Colonic mucosa (tissue), 4 donors: ENCODE measurements around the gene EDA. TPM values are rescaled to one million over a fixed set of nuclear protein-coding genes. Genes with fewer than 3 reads are reported as not detected.

Experiments
- DNase-seq: peaks from one replicate; pipeline ENCODE4 v3.0.0-alpha.2; 2020
- H3K27ac ChIP-seq: fragments of 200-600 bp; one replicate; pipeline ENCODE4 v1.8.0; 2021
- H3K27me3 ChIP-seq: fragments of 200-600 bp; one replicate; pipeline ENCODE4 v1.8.0; 2021
- H3K36me3 ChIP-seq: fragments of 200-600 bp; one replicate; pipeline ENCODE4 v1.8.0; 2021
- H3K4me1 ChIP-seq: fragments of 200-600 bp; one replicate; pipeline ENCODE4 v1.8.0; 2021; ENCODE audit warnings: mild to moderate bottlenecking
- H3K4me3 ChIP-seq: fragments of 200-600 bp; one replicate; pipeline ENCODE4 v1.8.0; 2021
- H3K9ac ChIP-seq, 2 donors: one replicate each; pipeline ENCODE4 v1.7.0; 2013; ENCODE audit warnings: control low read depth in 2 of 2, low read depth in 2 of 2, low read length in 2 of 2
- H3K9me3 ChIP-seq: fragments of 200-600 bp; one replicate; pipeline ENCODE4 v1.8.0; 2021
- intact Hi-C: fragments of 100-400 bp; cut with DNase I; formaldehyde crosslinking; loops from one replicate; pipeline ENCODE4 v1.14.1; 2022
- total RNA-seq, 2 donors: library from RNA; stranded (reverse); fragmentation: NEBNext Ultra II Directional in 1 of 2; extraction: Animal tissue kit (Norgen Biotek cat#: 25700) in 1 of 2; gene quantifications; one replicate each; pipeline ENCODE4 v1.2.1, GENCODE V29; 2021
- TF ChIP-seq, protein P1 (sequence below): fragments of 200-600 bp; IDR thresholded peaks from one replicate; pipeline ENCODE4 v1.8.0; 2022; ENCODE audit warnings: antibody characterized with exemption, mild to moderate bottlenecking
- donor health status: healthy.
- donor health status: DM: no; HTN: no; CAD: no.
- donor health status: DM: no; HTN: no; CAD: no.

Gene EDA
- total RNA-seq, 2 donors from 2014 or later: 1.6 to 1.9 TPM

DNA sequence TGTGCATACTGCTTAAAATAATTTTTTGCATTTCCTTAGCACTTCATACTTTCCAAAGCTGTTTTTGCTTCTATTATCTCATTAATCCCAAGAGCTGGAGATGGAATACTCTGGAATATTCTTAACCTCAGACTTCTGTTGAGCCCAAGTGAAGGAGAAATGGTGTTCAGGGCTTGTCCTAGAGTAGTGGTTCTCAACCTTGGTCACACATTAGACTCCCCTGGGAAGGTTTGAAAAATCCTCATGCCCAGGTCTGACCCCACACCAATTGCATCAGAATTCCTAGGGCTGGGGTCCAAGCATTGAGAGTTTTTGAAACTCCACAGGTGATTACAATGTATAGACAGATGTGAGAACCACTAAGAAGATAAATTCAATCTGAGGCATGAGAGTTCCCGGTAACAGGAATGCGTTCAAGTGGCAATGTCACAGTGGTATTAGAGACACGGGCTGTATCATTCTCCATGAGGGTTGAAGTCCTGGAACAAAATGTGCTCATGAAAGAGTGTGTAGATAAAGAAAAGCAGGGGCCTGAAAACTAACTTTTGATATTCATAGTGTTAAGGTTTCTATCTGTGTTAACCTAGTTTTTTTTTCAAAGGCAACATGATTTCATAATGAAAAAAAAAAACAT, 385.9 kb downstream of the EDA start:
- intact Hi-C loops: no loop called here
- H3K4me3 ChIP-seq: no peak overlapping the region
- no peaks in the 10 kb centered on the region for H3K36me3 ChIP-seq
- no peak overlapping the region for H3K9ac ChIP-seq
- DNase-seq: no peak
- TF ChIP-seq, protein P1, sequence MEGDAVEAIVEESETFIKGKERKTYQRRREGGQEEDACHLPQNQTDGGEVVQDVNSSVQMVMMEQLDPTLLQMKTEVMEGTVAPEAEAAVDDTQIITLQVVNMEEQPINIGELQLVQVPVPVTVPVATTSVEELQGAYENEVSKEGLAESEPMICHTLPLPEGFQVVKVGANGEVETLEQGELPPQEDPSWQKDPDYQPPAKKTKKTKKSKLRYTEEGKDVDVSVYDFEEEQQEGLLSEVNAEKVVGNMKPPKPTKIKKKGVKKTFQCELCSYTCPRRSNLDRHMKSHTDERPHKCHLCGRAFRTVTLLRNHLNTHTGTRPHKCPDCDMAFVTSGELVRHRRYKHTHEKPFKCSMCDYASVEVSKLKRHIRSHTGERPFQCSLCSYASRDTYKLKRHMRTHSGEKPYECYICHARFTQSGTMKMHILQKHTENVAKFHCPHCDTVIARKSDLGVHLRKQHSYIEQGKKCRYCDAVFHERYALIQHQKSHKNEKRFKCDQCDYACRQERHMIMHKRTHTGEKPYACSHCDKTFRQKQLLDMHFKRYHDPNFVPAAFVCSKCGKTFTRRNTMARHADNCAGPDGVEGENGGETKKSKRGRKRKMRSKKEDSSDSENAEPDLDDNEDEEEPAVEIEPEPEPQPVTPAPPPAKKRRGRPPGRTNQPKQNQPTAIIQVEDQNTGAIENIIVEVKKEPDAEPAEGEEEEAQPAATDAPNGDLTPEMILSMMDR: no peak
- H3K4me1 ChIP-seq: no peaks in the 10 kb centered on the region
- no peak overlapping the region for H3K27ac ChIP-seq
- H3K27me3 ChIP-seq: no peaks in the 10 kb centered on the region
- no peaks in the 10 kb centered on the region for H3K9me3 ChIP-seq

DNA sequence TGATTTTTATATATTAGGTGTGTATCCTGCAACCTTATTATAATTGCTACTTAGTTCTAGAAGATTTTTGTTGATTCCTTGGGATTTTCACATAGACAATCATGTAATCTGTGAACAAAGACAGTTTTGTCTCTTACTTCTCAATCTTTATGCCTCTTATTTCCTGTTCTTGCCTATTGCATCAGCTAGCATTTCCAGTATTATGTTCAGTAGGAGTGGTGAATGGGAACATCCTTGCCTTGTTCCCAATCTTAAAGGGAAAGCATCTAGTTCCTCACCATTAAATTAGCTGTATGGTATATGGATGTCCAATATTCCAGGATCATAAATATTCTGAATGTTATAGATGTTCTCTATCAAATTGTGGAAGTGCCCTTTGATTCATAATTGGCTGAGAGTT, 392.0 kb downstream of the EDA start:
- Histone ChIP-seq H3K27ac (no peak overlapping the region), H3K9me3 (no peaks in the 10 kb centered on the region), H3K36me3 (no peaks in the 10 kb centered on the region), H3K27me3 (no peaks in the 10 kb centered on the region), H3K4me3 (no peak overlapping the region), H3K9ac (no peak overlapping the region), H3K4me1 (no peaks in the 10 kb centered on the region)
- TF ChIP-seq, protein P1: no peak
- DNase-seq: no peak
- intact Hi-C loops: no loop called here

DNA sequence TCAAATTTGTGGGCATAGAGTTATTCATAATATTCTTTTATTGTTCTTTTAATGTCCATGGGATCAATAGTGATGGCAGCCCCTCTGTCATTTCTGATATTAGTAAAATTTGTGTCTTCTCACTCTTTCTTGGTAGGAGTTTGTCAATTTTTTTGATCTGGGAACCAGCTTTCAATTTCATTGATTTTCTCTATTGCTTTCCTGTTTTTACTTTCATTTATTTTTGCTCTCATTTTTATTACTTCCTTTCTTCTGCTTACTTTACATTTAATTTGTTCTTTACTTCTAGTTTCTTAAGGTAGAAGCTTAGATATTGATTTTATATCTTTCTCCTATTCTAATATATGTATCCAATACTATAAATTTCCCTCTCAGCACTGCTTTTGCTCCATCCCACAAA, 393.1 kb downstream of the EDA start:
- no peaks in the 10 kb centered on the region for H3K4me1 ChIP-seq
- H3K27ac ChIP-seq: no peak overlapping the region
- H3K27me3 ChIP-seq: no peaks in the 10 kb centered on the region
- DNase-seq: no peak
- H3K4me3 ChIP-seq: no peak overlapping the region
- H3K36me3 ChIP-seq: no peaks in the 10 kb centered on the region
- TF ChIP-seq, protein P1: no peak
- no peaks in the 10 kb centered on the region for H3K9me3 ChIP-seq
- intact Hi-C loops: no loop called here
- H3K9ac ChIP-seq: no peak overlapping the region

DNA sequence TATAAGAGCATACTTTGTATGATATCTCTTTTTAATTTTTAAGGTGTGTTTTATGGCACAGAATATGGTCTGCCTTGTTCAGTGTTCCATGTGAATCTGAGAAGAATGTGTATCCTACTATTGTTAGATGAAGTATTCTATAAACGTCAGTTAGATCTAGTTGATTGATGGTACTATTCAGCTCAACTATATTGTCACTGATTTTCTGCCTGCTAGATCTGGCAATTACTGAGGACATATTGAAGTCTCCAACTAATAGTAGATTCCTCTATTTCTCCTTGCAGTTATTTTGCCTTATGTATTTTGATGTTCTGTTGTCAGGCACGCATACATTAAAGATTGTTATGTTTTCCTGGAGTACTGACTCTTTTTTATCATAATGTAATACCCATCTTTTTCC, 394.1 kb downstream of the EDA start:
- Histone ChIP-seq H3K9ac (no peak overlapping the region), H3K27me3 (no peaks in the 10 kb centered on the region), H3K9me3 (no peaks in the 10 kb centered on the region), H3K4me3 (no peak overlapping the region), H3K36me3 (no peaks in the 10 kb centered on the region), H3K4me1 (no peaks in the 10 kb centered on the region), H3K27ac (no peak overlapping the region)
- TF ChIP-seq, protein P1: no peak
- DNase-seq: no peak
- intact Hi-C loops: no loop called here

DNA sequence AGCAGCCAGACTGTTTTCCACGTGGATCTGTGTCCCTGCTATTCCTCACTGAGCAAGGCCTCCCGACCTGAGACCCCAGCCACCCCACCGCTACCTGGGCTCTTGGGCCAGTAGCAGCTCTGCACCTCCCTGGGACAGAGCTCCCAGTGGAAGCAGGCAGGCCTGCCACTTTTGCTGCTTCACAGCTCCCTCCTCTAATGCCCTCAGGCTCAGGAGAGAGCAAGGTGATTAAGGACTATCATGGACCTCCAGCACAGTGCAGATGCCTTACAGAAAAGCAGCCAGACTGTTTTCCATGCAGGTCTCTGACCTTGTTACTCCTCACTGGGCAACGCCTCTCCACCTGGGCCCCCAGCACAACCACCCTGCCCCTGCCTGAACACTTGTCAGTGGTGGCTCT, 396.8 kb downstream of the EDA start:
- no peak for DNase-seq
- no peaks in the 10 kb centered on the region for H3K4me1 ChIP-seq

More for the DNA sequence above, 396.8 kb downstream of the EDA start:
- intact Hi-C loops: no loop called here
- no peak overlapping the region for H3K27ac ChIP-seq
- H3K4me3 ChIP-seq: no peak overlapping the region
- no peak overlapping the region for H3K9ac ChIP-seq
- TF ChIP-seq, protein P1: no peak
- no peaks in the 10 kb centered on the region for H3K27me3 ChIP-seq
- no peaks in the 10 kb centered on the region for H3K9me3 ChIP-seq
- no peaks in the 10 kb centered on the region for H3K36me3 ChIP-seq
